Heart left ventricle (tissue), 13 donors: ENCODE data around the gene C2CD4C.

Experiments
- CTCF ChIP-seq, 12 donors: fragments of 200-600 bp; sonication (generic) in 4 of 12; IDR thresholded peaks; one replicate each; pipeline versions ENCODE4 v1.5.0 to v1.8.0; 2018 to 2022; ENCODE audit warnings: antibody characterized with exemption in 12 of 12, mild to moderate bottlenecking in 5 of 12
- POLR2A ChIP-seq, 2 donors: fragments of 450-650 bp; IDR thresholded peaks; one replicate each; pipeline ENCODE4 v1.6.1; 2017; ENCODE audit warnings: antibody characterized with exemption in 2 of 2, mild to moderate bottlenecking in 2 of 2, moderate library complexity in 2 of 2
- donor health status: ischemic (EF 13 %, LVEDD 7.1; RV severe dilation, severe dysfunction).
- donor health status: DM: no; HTN: yes; CAD: no.
- donor health status: DM: no; HTN: no; CAD: no.
- donor health status: ischemic (EF 25% LVEDD 6.9; RV normal size, moderate dysfunction).
- donor health status: ischemic (EF 25% LVEDD 5.7; RV mildly dilated, moderate dysfunction).
- donor health status: ischemic (EF 35%, LVEDD 5.7; RV mildly dilated, moderate dysfunction).
- donor health status: nonischemic (EF 11% LVEDD 7.7; RV severe dilation, severe dysfunction).
- donor health status: DM: yes; HTN: yes; CAD: no.
- donor health status: PGD.
- donor health status: ischemic (EF 29% LVEDD 5.4; RV normal size, mild dysfunction).
- donor health status: nonischemic (EF 23%, LVEDD 6.1; RV moderate dilation, normal function).

GRCh38 chr19:411723-412355 lies 2.9 kb upstream of the C2CD4C start:
- TF ChIP-seq CTCF (IDR thresholded peaks at IDR 0.05) (no peak), POLR2A (IDR thresholded peaks at IDR 0.05) (no peak)
